ENCODE measurements around the gene CAMTA1.

- TF ChIP-seq, protein P1, sequence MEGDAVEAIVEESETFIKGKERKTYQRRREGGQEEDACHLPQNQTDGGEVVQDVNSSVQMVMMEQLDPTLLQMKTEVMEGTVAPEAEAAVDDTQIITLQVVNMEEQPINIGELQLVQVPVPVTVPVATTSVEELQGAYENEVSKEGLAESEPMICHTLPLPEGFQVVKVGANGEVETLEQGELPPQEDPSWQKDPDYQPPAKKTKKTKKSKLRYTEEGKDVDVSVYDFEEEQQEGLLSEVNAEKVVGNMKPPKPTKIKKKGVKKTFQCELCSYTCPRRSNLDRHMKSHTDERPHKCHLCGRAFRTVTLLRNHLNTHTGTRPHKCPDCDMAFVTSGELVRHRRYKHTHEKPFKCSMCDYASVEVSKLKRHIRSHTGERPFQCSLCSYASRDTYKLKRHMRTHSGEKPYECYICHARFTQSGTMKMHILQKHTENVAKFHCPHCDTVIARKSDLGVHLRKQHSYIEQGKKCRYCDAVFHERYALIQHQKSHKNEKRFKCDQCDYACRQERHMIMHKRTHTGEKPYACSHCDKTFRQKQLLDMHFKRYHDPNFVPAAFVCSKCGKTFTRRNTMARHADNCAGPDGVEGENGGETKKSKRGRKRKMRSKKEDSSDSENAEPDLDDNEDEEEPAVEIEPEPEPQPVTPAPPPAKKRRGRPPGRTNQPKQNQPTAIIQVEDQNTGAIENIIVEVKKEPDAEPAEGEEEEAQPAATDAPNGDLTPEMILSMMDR (IDR thresholded peaks at IDR 0.05; ENCODE audit: insufficient read depth, low read depth, low read length), result no peak
- peak; percentile 79 for TF ChIP-seq EZH2 (IDR thresholded peaks at IDR 0.05; ENCODE audit: insufficient read depth, low read length)
Measured at GRCh38 chr1:6784560-6785317, 515 bp upstream of the CAMTA1 start.

Measured in astrocyte (in vitro differentiated cells and primary cell).